Lung (tissue), 12 donors: ENCODE data around the gene GEMIN5. TPM values are rescaled to one million over a fixed set of nuclear protein-coding genes. Genes with fewer than 3 reads are reported as not detected.
"Not testable (repeated sequence)": the region's sequence is repeated elsewhere in the genome, so short reads cannot be mapped to it uniquely, and the experiment has no call there.

ENCODE experiments used
- ATAC-seq: fragments of 200-7000 bp; cut with Tn5 transposase; one replicate; pipeline ENCODE4 v1.9.1; 2020; ENCODE audit warnings: moderate number of reproducible peaks; ENCODE audit not compliant: insufficient read depth, low FRiP score
- DNase-seq, 3 donors: peaks; one replicate each; pipeline ENCODE4 v3.0.0-alpha.2; 2013 to 2017
- H3K27ac ChIP-seq, 2 donors: one replicate each; pipeline ENCODE4 v1.5.1; 2013; ENCODE audit warnings: mild to moderate bottlenecking in 2 of 2, moderate library complexity in 2 of 2, control low read depth in 1 of 2, inconsistent platforms in 1 of 2, low read depth in 1 of 2, low read length in 1 of 2
- H3K27me3 ChIP-seq, 3 donors: one replicate each; pipeline ENCODE4 v1.5.1; 2013; ENCODE audit warnings: low read length in 2 of 3; ENCODE audit not compliant: control insufficient read depth in 3 of 3, insufficient read depth in 3 of 3
- H3K36me3 ChIP-seq, 4 donors: one replicate each; pipeline ENCODE4 v1.5.1; 2013; ENCODE audit warnings: low read length in 4 of 4, mild to moderate bottlenecking in 1 of 4, moderate library complexity in 1 of 4; ENCODE audit not compliant: control insufficient read depth in 4 of 4, insufficient read depth in 4 of 4
- H3K4me1 ChIP-seq, 5 donors: one replicate each; pipeline ENCODE4 v1.5.1; 2013; ENCODE audit warnings: low read length in 5 of 5, mild to moderate bottlenecking in 2 of 5, moderate library complexity in 1 of 5; ENCODE audit not compliant: control insufficient read depth in 5 of 5, insufficient read depth in 5 of 5
- H3K4me3 ChIP-seq: one replicate; pipeline ENCODE4 v1.5.1; 2013; ENCODE audit warnings: mild to moderate bottlenecking, control low read depth, moderate library complexity
- H3K9ac ChIP-seq, 2 donors: one replicate each; pipeline ENCODE4 v1.5.1; 2013; ENCODE audit warnings: low read length in 2 of 2, control low read depth in 1 of 2; ENCODE audit not compliant: insufficient read depth in 1 of 2
- H3K9me3 ChIP-seq, 4 donors: one replicate each; pipeline ENCODE4 v1.5.1; 2013; ENCODE audit warnings: low read length in 3 of 4, mild to moderate bottlenecking in 1 of 4, moderate library complexity in 1 of 4; ENCODE audit not compliant: control insufficient read depth in 4 of 4, insufficient read depth in 3 of 4
- WGBS, 2 donors: extraction: QIAGEN DNeasy Blood & Tissue Kit; methylation state at CpG; one replicate each; pipeline ENCODE4 v1.1.7; 2013; 5-methylcytosine and 5-hydroxymethylcytosine counted together
- polyA plus RNA-seq, 2 donors: library from polyadenylated mRNA; stranded (reverse); fragments of 200-250 nt; gene quantifications; one replicate each; pipeline ENCODE4 v1.2.1, GENCODE V29; 2013
- total RNA-seq, 2 donors: library from RNA; depleted of rRNA in 1 of 2; stranded (reverse); fragments of >200 nt in 1 of 2; gene quantifications; one replicate each; pipeline ENCODE4 v1.2.1, GENCODE V29; 2014 to 2021
- TF ChIP-seq, protein P1 (sequence below): IDR thresholded peaks from 2 replicates; pipeline ENCODE4 v1.5.1; 2012; ENCODE audit warnings: mild to moderate bottlenecking; ENCODE audit errors: control extremely low read depth, extremely low read depth
- donor health status: control.
- donor health status: control.
- donor health status: Bipolar disorder and iron deficiency.
- donor health status: healthy.
- donor health status: DM: yes; HTN: yes; CAD: no.

The GEMIN5 gene
- total and polyA plus RNA-seq, 4 donors, result 2.8 to 18.3 (median 10.8) TPM

- H3K9ac ChIP-seq, result no peak overlapping the region
- H3K27me3 ChIP-seq, result no peaks in the 10 kb centered on the region
- H3K4me3 ChIP-seq, result no peak overlapping the region
- no peak for DNase-seq
- peaks cover 0 to 2% (median 0%) of the 10 kb centered on the region in 4 donors for H3K36me3 ChIP-seq
- no peak overlapping the region for H3K27ac ChIP-seq
- peaks cover 0 to 3% (median 0%) of the 10 kb centered on the region in 4 donors for H3K9me3 ChIP-seq
- WGBS, 2 donors, result 51 to 75% methylated on average over 1 of the region's 1 CpG
- TF ChIP-seq, protein P1, sequence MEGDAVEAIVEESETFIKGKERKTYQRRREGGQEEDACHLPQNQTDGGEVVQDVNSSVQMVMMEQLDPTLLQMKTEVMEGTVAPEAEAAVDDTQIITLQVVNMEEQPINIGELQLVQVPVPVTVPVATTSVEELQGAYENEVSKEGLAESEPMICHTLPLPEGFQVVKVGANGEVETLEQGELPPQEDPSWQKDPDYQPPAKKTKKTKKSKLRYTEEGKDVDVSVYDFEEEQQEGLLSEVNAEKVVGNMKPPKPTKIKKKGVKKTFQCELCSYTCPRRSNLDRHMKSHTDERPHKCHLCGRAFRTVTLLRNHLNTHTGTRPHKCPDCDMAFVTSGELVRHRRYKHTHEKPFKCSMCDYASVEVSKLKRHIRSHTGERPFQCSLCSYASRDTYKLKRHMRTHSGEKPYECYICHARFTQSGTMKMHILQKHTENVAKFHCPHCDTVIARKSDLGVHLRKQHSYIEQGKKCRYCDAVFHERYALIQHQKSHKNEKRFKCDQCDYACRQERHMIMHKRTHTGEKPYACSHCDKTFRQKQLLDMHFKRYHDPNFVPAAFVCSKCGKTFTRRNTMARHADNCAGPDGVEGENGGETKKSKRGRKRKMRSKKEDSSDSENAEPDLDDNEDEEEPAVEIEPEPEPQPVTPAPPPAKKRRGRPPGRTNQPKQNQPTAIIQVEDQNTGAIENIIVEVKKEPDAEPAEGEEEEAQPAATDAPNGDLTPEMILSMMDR, result no peak
- no peak for ATAC-seq
- no peaks in the 10 kb centered on the region for H3K4me1 ChIP-seq
Observed at GRCh38 chr5:154977409-154977808, 39.4 kb upstream of the GEMIN5 start.

GRCh38 chr5:154976082-154976481, 38.1 kb upstream of the GEMIN5 start:
- 97% methylated on average over 9 of the region's 9 CpGs for WGBS, 2 donors
- H3K4me3 ChIP-seq, ATAC-seq: not testable (repeated sequence)

DNA sequence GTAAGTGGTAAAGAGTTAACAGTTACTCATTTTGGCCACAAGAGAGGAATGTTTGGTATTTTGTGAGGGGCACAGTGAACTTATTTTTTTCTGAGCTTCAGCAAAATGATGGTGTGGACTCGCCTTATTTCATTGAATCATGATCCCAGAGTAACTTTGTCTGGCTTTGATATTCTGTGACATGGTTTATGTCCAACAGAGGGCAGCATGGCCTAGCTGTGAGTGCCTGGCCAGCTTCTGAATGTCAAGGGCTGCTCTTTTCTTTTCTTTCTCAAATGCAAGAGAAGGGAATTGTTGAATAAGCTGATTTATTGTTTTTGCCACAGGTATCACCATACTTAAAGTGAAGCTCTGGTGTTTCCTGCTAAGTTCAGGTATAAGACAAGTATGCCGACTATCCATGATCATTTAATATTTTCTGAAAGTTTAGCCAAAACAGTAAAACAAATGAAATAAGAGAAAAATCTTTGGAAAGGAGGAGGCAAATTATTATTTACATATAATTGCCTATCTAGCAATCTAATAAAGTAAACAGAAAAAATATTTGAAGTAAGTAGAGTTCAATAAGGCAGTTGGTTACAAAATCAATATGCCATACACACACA, 34.6 kb upstream of the GEMIN5 start:
- peak; percentile 31 to 59 (median 47) for DNase-seq
- H3K36me3 ChIP-seq, result peaks cover 0 to 16% (median 2%) of the 10 kb centered on the region in 4 donors
- WGBS, 2 donors, result 73 to 75% methylated on average over 2 of the region's 2 CpGs
- no peak for ATAC-seq
- H3K4me1 ChIP-seq, result peaks cover 0 to 9% (median 0%) of the 10 kb centered on the region in 5 donors
- H3K9ac ChIP-seq, result no peak overlapping the region
- no peak overlapping the region for H3K4me3 ChIP-seq
- H3K27ac ChIP-seq, result no peak overlapping the region
- TF ChIP-seq, protein P1, result peak; percentile 17
- no peaks in the 10 kb centered on the region for H3K27me3 ChIP-seq
- H3K9me3 ChIP-seq, result peaks cover 0 to 3% (median 0%) of the 10 kb centered on the region in 4 donors

More at GRCh38 chr5:154976082-154976481, 38.1 kb upstream of the GEMIN5 start:
- H3K27me3 ChIP-seq, H3K27ac ChIP-seq, H3K9ac ChIP-seq, H3K4me1 ChIP-seq, H3K36me3 ChIP-seq, DNase-seq, H3K9me3 ChIP-seq: not testable (repeated sequence)

DNA sequence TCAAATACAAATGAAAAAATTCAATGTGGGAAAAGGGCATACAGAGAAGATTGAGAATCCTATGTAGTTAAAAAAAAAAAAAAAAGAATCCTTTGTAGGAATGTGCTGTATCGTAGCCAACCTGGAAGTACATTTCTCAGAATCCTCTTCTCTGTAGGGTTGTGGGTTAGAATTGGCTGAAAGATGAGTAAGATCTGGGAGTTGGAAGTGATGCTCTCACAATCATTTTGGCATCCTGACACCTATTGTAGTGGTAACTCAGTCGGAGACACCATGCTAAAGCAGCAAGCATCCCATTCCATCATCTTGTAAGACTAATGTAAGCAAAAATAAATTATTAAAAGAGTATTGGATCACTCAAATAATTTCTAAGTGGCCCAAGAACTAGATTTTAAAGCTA, 33.5 kb upstream of the GEMIN5 start:
- Histone ChIP-seq H3K27me3 (no peaks in the 10 kb centered on the region), H3K27ac (no peak overlapping the region), H3K36me3 (peaks cover 0 to 23% (median 2%) of the 10 kb centered on the region in 4 donors), H3K4me3 (no peak overlapping the region), H3K9me3 (peaks cover 0 to 3% (median 0%) of the 10 kb centered on the region in 4 donors), H3K9ac (no peak overlapping the region), H3K4me1 (peaks cover 0 to 9% (median 0%) of the 10 kb centered on the region in 5 donors)
- no peak for ATAC-seq
- DNase-seq, result no peak
- 81 to 96% methylated on average over 2 of the region's 2 CpGs for WGBS, 2 donors
- TF ChIP-seq, protein P1, result no peak
